ENCODE data around the gene CAPS2. TPM values are rescaled to one million over a fixed set of nuclear protein-coding genes. Genes with fewer than 3 reads are reported as not detected.

CAPS2 gene
- total and polyA plus RNA-seq, 2 experiments from 2014 or later: 2.9 to 7.4 TPM

DNA sequence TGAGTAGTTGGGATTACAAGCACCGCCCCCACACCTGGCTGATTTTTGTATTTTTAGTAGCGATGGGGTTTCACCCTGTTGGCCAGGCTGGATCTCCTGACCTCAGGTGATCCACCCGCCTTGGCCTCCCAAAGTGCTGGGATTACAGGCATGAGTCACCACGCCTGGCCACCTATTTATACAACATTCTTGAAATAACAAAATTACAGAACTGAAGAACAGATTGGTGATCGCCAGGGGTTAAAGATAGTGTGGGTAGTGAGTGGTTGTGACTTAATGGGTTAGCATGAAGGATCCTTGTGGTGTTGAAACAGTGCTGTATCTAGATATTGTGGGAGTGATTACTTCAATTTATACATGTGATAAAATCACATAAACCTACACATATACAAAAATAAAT, 11.7 kb upstream of the CAPS2 start:
- TF ChIP-seq JUNB (IDR thresholded peaks at IDR 0.05; ENCODE audit: unreplicated experiment) (no peak), EZH2phosphoT487 (IDR thresholded peaks at IDR 0.05; ENCODE audit: unreplicated experiment) (no peak), ZNF462 (CRISPR knock-in tag; IDR thresholded peaks at IDR 0.05) (no peak), ZNF331 (CRISPR knock-in tag; IDR thresholded peaks at IDR 0.05; ENCODE audit: low read depth) (no peak), ZNF114 (CRISPR knock-in tag; IDR thresholded peaks at IDR 0.05) (no peak), CTCF (conservative IDR thresholded peaks at IDR 0.05; ENCODE audit: low read depth in 2 of 2) (no peak), POLR2AphosphoS5 (IDR thresholded peaks at IDR 0.05; ENCODE audit: low read depth) (no peak), STAT1 (IDR thresholded peaks at IDR 0.05; ENCODE audit: unreplicated experiment) (no peak), CREB1 (CRISPR knock-in tag; IDR thresholded peaks at IDR 0.05; ENCODE audit: low read depth) (no peak), NANOG (IDR thresholded peaks at IDR 0.05; ENCODE audit: borderline replicate concordance) (no peak), EZH2 (IDR thresholded peaks at IDR 0.05; ENCODE audit: low read depth, unreplicated experiment) (no peak), REST (IDR thresholded peaks at IDR 0.05; ENCODE audit: unreplicated experiment) (no peak)
- TF ChIP-seq, protein P1, sequence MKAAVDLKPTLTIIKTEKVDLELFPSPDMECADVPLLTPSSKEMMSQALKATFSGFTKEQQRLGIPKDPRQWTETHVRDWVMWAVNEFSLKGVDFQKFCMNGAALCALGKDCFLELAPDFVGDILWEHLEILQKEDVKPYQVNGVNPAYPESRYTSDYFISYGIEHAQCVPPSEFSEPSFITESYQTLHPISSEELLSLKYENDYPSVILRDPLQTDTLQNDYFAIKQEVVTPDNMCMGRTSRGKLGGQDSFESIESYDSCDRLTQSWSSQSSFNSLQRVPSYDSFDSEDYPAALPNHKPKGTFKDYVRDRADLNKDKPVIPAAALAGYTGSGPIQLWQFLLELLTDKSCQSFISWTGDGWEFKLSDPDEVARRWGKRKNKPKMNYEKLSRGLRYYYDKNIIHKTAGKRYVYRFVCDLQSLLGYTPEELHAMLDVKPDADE (IDR thresholded peaks at IDR 0.05): no peak
- ATAC-seq: no peak

More for the DNA sequence above, 11.7 kb upstream of the CAPS2 start:
- H3K36me3 ChIP-seq (ENCODE audit: insufficient read depth): no peaks in the 10 kb centered on the region
- Mint-ChIP-seq H3K4me3 (no peak overlapping the region), H3K27ac (no peak overlapping the region), H3K4me1 (no peaks in the 10 kb centered on the region), H3K36me3 (ENCODE audit: low read depth) (no peaks in the 10 kb centered on the region), H3K9me3 (0 out of 3 replicates have a peak, but pooled peaks cover 3% of the 10 kb centered on the region), H3K27me3 (ENCODE audit: insufficient read depth, low read depth, poor library complexity) (no peaks in the 10 kb centered on the region)
- no peak overlapping the region for H3K27ac ChIP-seq (ENCODE audit: low read depth)
- no peak for DNase-seq (ENCODE audit: low spot score)
- no peaks in the 10 kb centered on the region for H3K79me2 ChIP-seq (replicated peaks; ENCODE audit: insufficient read depth)
- H3K4me2 ChIP-seq: no peak overlapping the region
- no peaks in the 10 kb centered on the region for H4K20me1 ChIP-seq (replicated peaks; ENCODE audit: insufficient read depth)
- no peaks in the 10 kb centered on the region for H3K4me1 ChIP-seq (ENCODE audit: insufficient read depth)
- no peak overlapping the region for H3K4me3 ChIP-seq
- H3K9me2 ChIP-seq (ENCODE audit: insufficient read depth): no peaks in the 10 kb centered on the region
- no peaks in the 10 kb centered on the region for H3K27me3 ChIP-seq (ENCODE audit: insufficient read depth)
- H3F3A ChIP-seq (replicated peaks; ENCODE audit: low read depth): no peaks in the 10 kb centered on the region
- no peak overlapping the region for H2AFZ ChIP-seq
